Epithelial cell of prostate (primary cell): ENCODE data around the gene RAB24.

Source experiments
- DNase-seq: peaks from one replicate; pipeline ENCODE4 v3.0.0-alpha.2; 2011; ENCODE audit warnings: low read depth, low spot score
- H3K27ac ChIP-seq: fragments of 450-650 bp; 2 replicates; pipeline ENCODE4 v1.5.1; 2017; ENCODE audit warnings: mild to moderate bottlenecking

The RAB24 gene

GRCh38 chr5:177334155-177334551, 30.6 kb upstream of the RAB24 start:
- no peak for DNase-seq
- no peak overlapping the region for H3K27ac ChIP-seq

GRCh38 chr5:177333420-177334154, 30.1 kb upstream of the RAB24 start:
- H3K27ac ChIP-seq, result no peak overlapping the region
- no peak for DNase-seq

- no peak overlapping the region for H3K27ac ChIP-seq
These were observed 29.4 kb upstream of the RAB24 start for GRCh38 chr5:177332896-177333260.

GRCh38 chr5:177332031-177332895, 28.7 kb upstream of the RAB24 start:
- no peak for DNase-seq
- H3K27ac ChIP-seq, result no peak overlapping the region

More at GRCh38 chr5:177332896-177333260, 29.4 kb upstream of the RAB24 start:
- no peak for DNase-seq

DNA sequence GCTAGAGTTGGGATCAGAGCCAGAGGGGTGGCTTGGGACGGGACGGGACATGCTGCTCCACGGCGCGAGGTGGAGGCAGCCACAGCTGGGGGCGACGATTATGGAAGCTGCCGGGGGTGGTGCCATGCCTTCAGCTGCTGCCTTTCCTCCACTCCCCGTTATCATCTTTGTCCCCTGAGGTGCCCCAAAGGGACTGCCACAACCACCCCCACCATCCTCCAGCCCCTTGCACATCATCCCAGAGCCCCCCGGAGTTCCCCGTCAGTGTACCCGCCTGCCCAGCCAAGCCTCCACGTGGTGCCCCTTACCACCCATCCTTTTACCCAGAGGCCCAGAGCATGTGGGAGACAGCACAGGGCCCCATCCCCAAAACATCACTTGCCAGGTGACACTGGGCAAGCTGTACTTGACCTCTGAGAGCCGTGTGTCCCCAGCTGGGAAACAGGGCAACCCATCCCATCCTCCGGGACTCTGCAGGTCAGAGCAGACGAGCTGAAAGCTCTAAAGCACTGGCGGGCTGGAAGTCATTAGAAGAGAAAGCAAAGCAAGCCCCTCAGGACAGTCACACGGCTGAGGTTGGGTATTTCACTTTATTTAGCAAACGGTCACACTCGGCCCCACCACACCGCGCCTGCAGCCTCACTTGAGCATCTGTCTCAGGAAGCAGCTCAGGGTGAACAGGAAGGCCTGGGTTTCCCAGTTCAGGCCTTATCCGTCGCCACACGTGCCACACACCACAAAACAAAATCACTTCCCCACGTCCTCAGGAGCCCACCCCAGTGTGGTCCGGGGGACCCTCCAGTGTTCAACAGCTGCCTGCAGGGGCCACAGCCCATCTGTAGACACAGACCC, 27.7 kb upstream of the RAB24 start:
- no peak overlapping the region for H3K27ac ChIP-seq
- DNase-seq, result no peak

- H3K27ac ChIP-seq, result no peak overlapping the region
- DNase-seq, result no peak
These were observed 26.4 kb upstream of the RAB24 start for GRCh38 chr5:177329883-177330282.

DNA sequence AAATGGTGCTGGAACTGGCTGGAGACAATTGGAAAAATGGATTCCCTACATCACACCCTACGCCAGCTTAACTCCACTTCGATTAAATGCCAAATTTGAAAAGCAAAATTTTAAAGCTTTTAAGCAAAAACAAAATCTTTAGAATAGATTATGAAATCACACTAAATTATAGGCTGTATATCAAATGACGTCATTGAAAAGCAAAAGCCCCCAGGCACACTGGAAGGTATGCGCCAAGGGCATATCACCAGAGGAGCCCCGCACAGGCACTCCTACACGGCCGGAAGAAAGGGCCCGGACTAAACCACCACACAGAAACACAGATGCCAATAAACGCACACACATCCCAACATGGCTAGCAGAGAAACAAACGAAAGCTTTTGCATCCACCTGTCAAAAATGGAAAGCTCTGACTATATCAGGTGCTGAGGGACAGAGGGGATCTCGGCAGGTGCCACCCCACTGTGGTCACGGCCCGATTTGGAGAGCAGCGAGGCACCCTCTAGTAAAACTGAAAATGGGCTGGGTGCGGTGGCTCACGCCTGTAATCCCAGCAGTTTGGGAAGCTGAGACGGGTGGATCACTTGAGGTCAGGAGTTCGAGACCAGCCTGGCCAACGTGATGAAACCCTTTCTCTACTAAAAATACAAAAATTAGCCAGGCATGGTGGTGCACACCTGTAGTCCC, 25.2 kb upstream of the RAB24 start:
- no peak overlapping the region for H3K27ac ChIP-seq
- DNase-seq, result no peak

DNA sequence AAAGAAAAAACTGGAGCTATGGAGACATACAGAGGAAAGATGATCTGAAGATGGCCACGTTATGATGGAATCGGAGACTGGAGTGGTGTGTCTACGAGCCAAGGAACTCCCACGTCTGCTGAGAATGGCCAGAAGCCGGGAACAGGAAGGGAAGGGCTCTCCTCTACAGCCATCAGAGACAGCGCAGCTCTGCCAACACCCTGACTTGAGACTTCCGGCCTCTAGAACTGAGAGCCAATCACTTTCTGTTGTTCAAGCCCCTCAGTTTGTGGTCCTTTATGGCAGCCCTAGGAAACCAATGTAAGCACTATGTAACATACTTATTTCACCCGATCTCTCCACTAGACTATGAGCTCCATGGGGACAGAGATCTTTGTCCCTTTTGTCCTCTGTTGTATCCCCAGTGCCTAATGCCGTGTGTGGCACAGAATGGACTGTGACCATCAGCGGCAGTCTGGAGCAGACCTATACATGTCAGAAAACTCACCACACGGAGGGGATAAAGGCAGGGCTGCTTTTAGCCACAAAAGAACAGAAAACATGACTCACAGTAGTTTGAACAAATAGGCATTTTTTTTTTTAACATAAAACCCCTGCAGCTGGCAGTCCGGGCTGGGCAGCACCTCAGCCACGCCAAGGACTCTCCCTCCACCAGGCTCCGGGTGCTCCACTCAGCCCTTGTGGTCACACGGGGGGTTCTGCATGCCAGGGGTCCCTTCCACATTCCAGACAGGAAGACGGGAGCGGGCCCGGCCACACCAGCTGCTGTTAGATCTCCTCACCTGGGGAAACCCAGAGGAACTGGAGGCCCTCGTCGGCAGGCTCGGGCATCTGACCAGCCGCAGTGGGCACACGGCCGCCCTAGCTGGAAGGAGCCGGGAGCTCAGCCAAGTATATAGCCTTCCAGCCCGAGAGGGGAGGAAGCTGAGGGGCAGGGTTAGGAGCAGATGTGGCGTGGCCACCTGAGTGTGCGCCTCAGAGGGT, 24.3 kb upstream of the RAB24 start:
- DNase-seq, result no peak
- no peak overlapping the region for H3K27ac ChIP-seq

GRCh38 chr5:177325868-177326381, 22.4 kb upstream of the RAB24 start:
- H3K27ac ChIP-seq, result no peak overlapping the region
- DNase-seq, result no peak

- no peak for DNase-seq
- H3K27ac ChIP-seq, result no peak overlapping the region
These were observed 17.4 kb upstream of the RAB24 start for GRCh38 chr5:177320879-177321278.

- DNase-seq, result no peak
- H3K27ac ChIP-seq, result no peak overlapping the region
These were observed 16.5 kb upstream of the RAB24 start for GRCh38 chr5:177319913-177320588.

- no peak for DNase-seq
- H3K27ac ChIP-seq, result no peak overlapping the region
These were observed 14.4 kb upstream of the RAB24 start for GRCh38 chr5:177317959-177318377.

- no peak for DNase-seq
- H3K27ac ChIP-seq, result no peak overlapping the region
These were observed 12.5 kb upstream of the RAB24 start for GRCh38 chr5:177316005-177316404.

DNA sequence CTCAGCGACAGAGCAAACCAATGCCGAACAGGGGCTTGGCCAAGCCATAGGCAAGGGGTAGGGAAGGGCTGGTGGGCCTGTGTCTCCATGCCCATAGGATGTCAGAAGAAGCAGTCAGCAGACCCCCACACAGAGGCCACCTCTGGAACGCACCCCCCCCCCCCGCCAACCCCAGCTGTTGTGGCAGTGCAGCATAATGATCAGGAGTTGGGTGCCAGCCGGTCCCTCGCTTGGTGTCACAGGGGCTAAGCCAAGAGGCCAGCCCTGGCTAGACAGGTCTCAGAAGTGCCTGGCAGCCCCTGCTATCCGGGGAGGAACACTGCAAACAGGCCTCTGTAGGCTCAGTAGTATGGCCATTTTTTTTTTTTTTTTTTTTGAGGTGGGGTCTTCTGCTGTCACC, 11.9 kb upstream of the RAB24 start:
- no peak for DNase-seq
- no peak overlapping the region for H3K27ac ChIP-seq

DNA sequence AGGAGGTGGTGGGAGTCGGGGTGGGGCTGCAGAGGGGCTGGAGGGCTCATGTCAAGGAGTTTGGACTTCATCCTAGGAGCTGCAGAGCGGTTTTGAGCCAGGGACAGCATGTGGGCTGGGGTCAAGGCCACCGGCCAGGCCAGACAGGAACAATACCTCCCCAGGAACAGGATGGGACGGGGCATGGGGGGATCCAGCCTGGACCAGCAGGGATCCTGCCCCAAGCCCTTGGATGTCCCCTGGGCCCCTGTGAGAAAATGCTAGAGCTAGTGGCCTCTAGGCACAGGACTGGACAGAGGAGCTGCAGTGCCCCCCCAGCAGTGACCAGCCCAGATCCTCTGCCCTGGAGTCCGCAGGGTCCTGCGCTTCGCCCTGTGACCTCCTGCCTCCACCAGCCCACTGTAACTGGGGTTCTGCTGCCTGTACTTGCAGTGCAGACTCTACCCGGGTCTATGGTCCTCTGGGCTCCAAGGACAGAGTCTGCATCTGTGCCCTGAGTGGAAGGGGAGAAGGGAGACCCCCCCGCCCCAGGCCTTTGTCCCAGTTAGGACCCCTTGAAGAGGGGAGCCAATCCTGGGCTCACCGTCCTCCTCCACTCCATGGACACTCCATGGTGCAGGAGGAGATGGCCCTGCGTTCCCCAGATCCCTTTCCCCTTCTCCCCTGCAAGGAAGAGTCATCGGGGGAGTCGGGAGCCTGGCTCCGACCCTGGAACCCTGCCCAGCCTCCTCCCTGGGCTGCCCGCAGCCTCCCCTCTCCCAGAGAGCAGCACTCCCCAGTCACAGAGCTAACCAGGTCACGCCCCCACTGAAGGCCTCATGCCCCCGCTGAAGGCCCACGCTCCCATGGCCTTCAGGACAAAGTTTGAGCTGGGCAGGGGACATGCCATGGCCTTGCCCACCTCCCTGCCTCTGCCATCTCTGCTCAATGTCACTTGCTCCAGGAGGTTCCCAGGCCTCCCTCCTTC, 11.1 kb upstream of the RAB24 start:
- no peak overlapping the region for H3K27ac ChIP-seq
- DNase-seq, result no peak

- no peak for DNase-seq
- H3K27ac ChIP-seq, result no peak overlapping the region
These were observed 10.2 kb upstream of the RAB24 start for GRCh38 chr5:177313561-177314259.
